OCI-LY7 (cell line): ENCODE measurements around the gene HTRA2. TPM values are rescaled to one million over a fixed set of nuclear protein-coding genes. Genes with fewer than 3 reads are reported as not detected.
A peak's percentile ranks its signal among the peaks of the same experiment; 100 is the strongest.

Experiments used
- BruUV-seq: library from RNA; stranded (reverse); fragments of 400-500 nt; replicated peaks from 2 replicates; lab custom pipeline; 2021; lab: Mats Ljungman, UMichigan
- CTCF ChIA-PET: fragments of 300-600 bp; sonication (Branson Sonifier 250); formaldehyde crosslinking; loops from one replicate; lab custom pipeline; 2022; ENCODE audit warnings: antibody characterized with exemption; ENCODE audit not compliant: unreplicated experiment; lab: Charles Lee
- POLR2A ChIA-PET: fragments of 300-600 bp; sonication (Branson Sonifier 250); formaldehyde crosslinking; loops from one replicate; lab custom pipeline; 2022; ENCODE audit warnings: antibody characterized with exemption; lab: Charles Lee
- DNase-seq: peaks from one replicate; pipeline ENCODE4 v3.0.0-alpha.2; 2015; ENCODE audit warnings: low spot score
- H2AFZ ChIP-seq: fragments of 200-600 bp; sonication (generic), shearing (Covaris generic); 2 replicates; pipeline ENCODE4 v1.6.1; 2014; ENCODE audit warnings: mild to moderate bottlenecking, antibody characterized with exemption, low read length, moderate library complexity
- H3K27ac ChIP-seq: fragments of 200-600 bp; sonication (generic); 2 replicates; pipeline ENCODE4 v1.5.1; 2014; ENCODE audit warnings: mixed run types, low read depth, mild to moderate bottlenecking, moderate library complexity, low read length, inconsistent platforms; ENCODE audit not compliant: poor library complexity, severe bottlenecking
- H3K36me3 ChIP-seq: fragments of 200-600 bp; sonication (generic); 2 replicates; pipeline ENCODE4 v1.6.1; 2014; ENCODE audit warnings: mild to moderate bottlenecking, antibody characterized with exemption, low read length, moderate library complexity, mixed read lengths; ENCODE audit not compliant: insufficient read depth
- H3K4me1 ChIP-seq: fragments of 200-600 bp; sonication (generic); 2 replicates; pipeline ENCODE4 v1.5.1; 2014; ENCODE audit warnings: mild to moderate bottlenecking, low read length; ENCODE audit not compliant: insufficient read depth, poor library complexity, severe bottlenecking
- H3K4me2 ChIP-seq: fragments of 200-600 bp; sonication (generic); 2 replicates; pipeline ENCODE4 v1.6.1; 2014; ENCODE audit warnings: mild to moderate bottlenecking, low read length
- H3K4me3 ChIP-seq: fragments of 200-600 bp; sonication (generic); 2 replicates; pipeline ENCODE4 v1.5.1; 2014; ENCODE audit warnings: mild to moderate bottlenecking, low read depth, low read length; ENCODE audit not compliant: poor library complexity, severe bottlenecking
- H3K79me2 ChIP-seq: fragments of 200-600 bp; sonication (generic); 2 replicates; pipeline ENCODE4 v1.6.1; 2016; ENCODE audit warnings: low read depth, mild to moderate bottlenecking, low read length, moderate library complexity, mixed read lengths; ENCODE audit not compliant: insufficient read depth
- H3K9me2 ChIP-seq: fragments of 200-600 bp; sonication (generic); 2 replicates; pipeline ENCODE4 v1.6.1; 2016; ENCODE audit warnings: mild to moderate bottlenecking, low read length, mixed read lengths; ENCODE audit not compliant: insufficient read depth
- H3K9me3 ChIP-seq: fragments of 200-600 bp; sonication (generic); 2 replicates; pipeline ENCODE4 v1.6.1; 2014; ENCODE audit warnings: mild to moderate bottlenecking, mixed run types, low read length, mixed read lengths
- H4K20me1 ChIP-seq: fragments of 200-600 bp; sonication (generic); 2 replicates; pipeline ENCODE4 v1.6.1; 2014; ENCODE audit warnings: mild to moderate bottlenecking, antibody characterized with exemption, low read length, moderate library complexity, mixed read lengths; ENCODE audit not compliant: insufficient read depth
- EZH2phosphoT487 ChIP-seq: fragments of 200-600 bp; sonication (generic); IDR thresholded peaks from 2 replicates; pipeline ENCODE4 v1.6.1; 2018; ENCODE audit warnings: low read depth, borderline replicate concordance, mild to moderate bottlenecking, mixed run types, antibody characterized with exemption, low read length, moderate library complexity, mixed read lengths
- intact Hi-C: fragments of 100-400 bp; cut with micrococcal nuclease; formaldehyde crosslinking; loops from one replicate; pipeline ENCODE4 v1.10.0; 2022; ENCODE audit not compliant: unreplicated experiment
- total RNA-seq, 2 experiments: library from RNA; depleted of rRNA in 1 of 2; stranded (reverse); fragments of >200 nt in 1 of 2; shearing (Covaris generic) in 1 of 2; gene quantifications; 2 replicates each; pipeline ENCODE4 v1.2.3, GENCODE V29; 2014 to 2022
- TF ChIP-seq, protein P1 (sequence below): fragments of 200-600 bp; sonication (generic); conservative IDR thresholded peaks from 2 replicates; pipeline ENCODE4 v1.5.1; 2014; ENCODE audit warnings: mild to moderate bottlenecking, antibody characterized with exemption, low read length, moderate library complexity, mixed read lengths

HTRA2 gene
- total RNA-seq, 2 experiments from 2014 or later = 50.7 to 54.8 TPM

DNA sequence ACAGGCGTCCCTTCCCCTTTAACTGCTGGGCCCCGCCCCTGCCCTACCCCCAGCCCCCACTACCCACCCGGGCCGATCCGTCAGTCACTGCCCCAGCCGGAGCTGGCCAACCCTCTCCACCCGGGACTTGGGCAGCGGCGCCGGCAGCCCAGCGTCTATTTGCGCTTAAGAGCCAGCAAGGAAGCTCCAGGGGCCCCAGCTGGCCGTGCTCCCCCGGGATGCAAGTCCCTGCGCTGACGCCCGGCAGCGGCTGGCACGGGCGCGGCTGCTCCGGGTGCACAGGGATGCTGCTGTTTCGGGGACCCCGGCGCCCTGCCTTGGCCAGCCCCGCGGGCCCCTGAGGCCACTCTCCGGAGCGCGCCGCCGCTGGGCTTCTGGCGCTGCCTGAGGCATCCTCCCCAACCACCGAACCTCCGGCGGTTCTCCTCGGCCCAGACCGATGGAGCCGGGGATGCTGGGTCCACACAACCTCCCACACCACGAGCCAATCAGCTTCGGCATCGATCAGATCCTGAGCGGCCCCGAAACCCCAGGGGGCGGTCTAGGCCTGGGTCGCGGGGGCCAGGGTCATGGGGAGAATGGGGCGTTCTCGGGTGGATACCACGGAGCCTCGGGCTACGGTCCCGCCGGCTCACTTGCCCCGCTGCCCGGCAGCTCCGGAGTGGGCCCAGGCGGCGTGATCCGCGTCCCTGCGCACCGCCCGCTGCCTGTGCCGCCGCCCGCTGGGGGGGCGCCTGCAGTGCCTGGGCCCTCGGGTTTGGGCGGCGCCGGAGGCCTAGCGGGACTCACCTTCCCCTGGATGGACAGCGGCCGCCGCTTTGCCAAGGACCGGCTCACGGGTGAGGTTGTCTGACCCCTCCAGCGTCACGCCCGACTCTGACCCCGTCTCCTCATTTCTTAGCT is 15.1 kb upstream of the HTRA2 start, which contains the start of gene TLX2:
TSS of gene TLX2 (plus strand) at position 83 of the 903 bp plus-strand sequence. CDS start at position 440, 357 bp downstream.
- Histone ChIP-seq H3K4me3 (no peak within 1 kb of the TSS), H2AFZ (no peak within 1 kb of the TSS)
- BruUV-seq = no TSS peak

GRCh38 chr2:74515271-74515980 is 14.3 kb upstream of the HTRA2 start:
- H3K79me2 ChIP-seq = no peaks in the 10 kb centered on the region
- TF ChIP-seq EZH2phosphoT487 = no peak
- TF ChIP-seq, protein P1, sequence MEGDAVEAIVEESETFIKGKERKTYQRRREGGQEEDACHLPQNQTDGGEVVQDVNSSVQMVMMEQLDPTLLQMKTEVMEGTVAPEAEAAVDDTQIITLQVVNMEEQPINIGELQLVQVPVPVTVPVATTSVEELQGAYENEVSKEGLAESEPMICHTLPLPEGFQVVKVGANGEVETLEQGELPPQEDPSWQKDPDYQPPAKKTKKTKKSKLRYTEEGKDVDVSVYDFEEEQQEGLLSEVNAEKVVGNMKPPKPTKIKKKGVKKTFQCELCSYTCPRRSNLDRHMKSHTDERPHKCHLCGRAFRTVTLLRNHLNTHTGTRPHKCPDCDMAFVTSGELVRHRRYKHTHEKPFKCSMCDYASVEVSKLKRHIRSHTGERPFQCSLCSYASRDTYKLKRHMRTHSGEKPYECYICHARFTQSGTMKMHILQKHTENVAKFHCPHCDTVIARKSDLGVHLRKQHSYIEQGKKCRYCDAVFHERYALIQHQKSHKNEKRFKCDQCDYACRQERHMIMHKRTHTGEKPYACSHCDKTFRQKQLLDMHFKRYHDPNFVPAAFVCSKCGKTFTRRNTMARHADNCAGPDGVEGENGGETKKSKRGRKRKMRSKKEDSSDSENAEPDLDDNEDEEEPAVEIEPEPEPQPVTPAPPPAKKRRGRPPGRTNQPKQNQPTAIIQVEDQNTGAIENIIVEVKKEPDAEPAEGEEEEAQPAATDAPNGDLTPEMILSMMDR = no peak
- POLR2A ChIA-PET = no interaction called here
- no peaks in the 10 kb centered on the region for H3K36me3 ChIP-seq
- CTCF ChIA-PET = no interaction called here
- H3K4me3 ChIP-seq = no peak overlapping the region
- no peak overlapping the region for H3K27ac ChIP-seq
- no peaks in the 10 kb centered on the region for H3K9me3 ChIP-seq
- intact Hi-C loops = no loop called here
- H4K20me1 ChIP-seq = no peaks in the 10 kb centered on the region
- BruUV-seq = no TSS peak
- no peaks in the 10 kb centered on the region for H3K4me1 ChIP-seq
- H3K9me2 ChIP-seq = no peaks in the 10 kb centered on the region
- no peak overlapping the region for H2AFZ ChIP-seq
- no peak overlapping the region for H3K4me2 ChIP-seq
- DNase-seq = no peak

More for the DNA sequence above, 15.1 kb upstream of the HTRA2 start, which contains the start of gene TLX2:
- Histone ChIP-seq H3K27ac (no peak within 1 kb of the TSS), H4K20me1 (no peaks in the 10 kb centered on the region), H3K4me1 (no peaks in the 10 kb centered on the region), H3K79me2 (no peaks in the 10 kb centered on the region), H3K9me3 (no peaks in the 10 kb centered on the region), H3K4me2 (peak within 1 kb of the TSS; percentile 14; the same call in 1 of the 2 replicates), H3K9me2 (no peaks in the 10 kb centered on the region), H3K36me3 (no peaks in the 10 kb centered on the region)
- no peak for DNase-seq
- ChIA-PET POLR2A (interaction anchor here (0.6 kb wide), 1 partner anchor 206 kb away, joined by 4 read pairs; no protein-coding TSS in a partner anchor), CTCF (no interaction called here)
- intact Hi-C loops = no loop called here
- no peak for TF ChIP-seq EZH2phosphoT487
- TF ChIP-seq, protein P1 = no peak
